ENCODE results near the gene TNIP2.

TNIP2 gene

DNA sequence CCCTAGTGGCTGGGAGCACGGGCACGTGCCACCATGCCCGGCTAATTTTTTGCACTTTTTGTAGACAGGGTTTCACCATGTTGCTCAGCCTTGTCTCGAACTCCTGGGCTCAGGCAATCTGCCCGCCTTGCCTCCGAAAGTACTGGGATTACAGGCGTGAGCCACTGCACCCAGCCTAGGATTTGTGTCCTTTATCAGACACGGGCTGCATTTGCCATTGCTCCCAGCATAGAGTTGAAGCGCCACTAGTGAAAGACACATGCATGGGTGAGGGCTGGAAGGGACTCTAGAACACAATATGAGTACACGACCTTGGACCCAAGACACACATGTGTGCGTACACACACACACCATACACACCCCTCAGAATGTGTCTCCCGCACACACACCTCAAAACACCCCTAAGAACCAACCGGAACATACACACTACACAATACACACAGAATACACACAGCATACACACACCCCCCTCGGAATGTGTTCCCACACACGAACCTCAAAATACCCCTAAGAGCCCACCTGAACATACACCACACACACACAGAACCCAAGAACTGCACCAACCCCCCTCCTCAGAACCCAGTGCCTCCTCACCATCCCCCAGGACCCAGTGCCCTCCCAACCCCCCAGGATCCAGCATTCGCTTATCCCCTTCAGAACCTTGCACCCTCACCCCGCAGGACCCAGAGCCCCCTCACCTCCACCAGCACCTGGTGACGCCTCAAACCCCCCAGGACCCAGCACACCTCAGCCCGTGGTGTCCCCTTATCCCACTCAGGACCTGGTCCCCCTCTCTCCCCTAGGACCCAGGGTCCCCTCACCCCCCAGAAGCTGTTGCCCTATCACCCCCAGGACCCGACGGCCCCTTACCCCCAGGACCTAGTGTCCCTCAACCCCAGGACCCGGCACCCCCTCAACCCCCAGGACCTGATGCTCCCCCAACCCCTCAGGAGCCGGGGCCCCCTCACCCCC, 1.0 kb downstream of the TNIP2 start:
- ATAC-seq = no peak; the same call in 2 of the 3 replicates
- TF ChIP-seq TCF4 (CRISPR knock-in tag; IDR thresholded peaks at IDR 0.05; ENCODE audit: borderline replicate concordance) = no peak
- TF ChIP-seq OSR1 (CRISPR knock-in tag; IDR thresholded peaks at IDR 0.05) = no peak
- TF ChIP-seq ZNF565 (CRISPR knock-in tag; conservative IDR thresholded peaks at IDR 0.05; ENCODE audit: low read depth) = no peak
- no peak for TF ChIP-seq ZNF70 (CRISPR knock-in tag; IDR thresholded peaks at IDR 0.05)
- no peak for TF ChIP-seq ISL1 (CRISPR knock-in tag; IDR thresholded peaks at IDR 0.05)
- TF ChIP-seq SNAI2 (CRISPR knock-in tag; IDR thresholded peaks at IDR 0.05) = no peak
- TF ChIP-seq ARNTL (CRISPR knock-in tag; IDR thresholded peaks at IDR 0.05; ENCODE audit: borderline replicate concordance, low read depth) = no peak
- no peak for TF ChIP-seq CSDC2 (CRISPR knock-in tag; IDR thresholded peaks at IDR 0.05)
- no peak for TF ChIP-seq ESRRG (CRISPR knock-in tag; IDR thresholded peaks at IDR 0.05)
- no peak for TF ChIP-seq ZFP30 (CRISPR knock-in tag; IDR thresholded peaks at IDR 0.05)
- TF ChIP-seq ZNF8 (CRISPR knock-in tag; IDR thresholded peaks at IDR 0.05) = no peak
- TF ChIP-seq PPARA (CRISPR knock-in tag; IDR thresholded peaks at IDR 0.05; ENCODE audit: borderline replicate concordance) = no peak
- no peak for TF ChIP-seq RARB (CRISPR knock-in tag; IDR thresholded peaks at IDR 0.05)
- TF ChIP-seq, protein P1, sequence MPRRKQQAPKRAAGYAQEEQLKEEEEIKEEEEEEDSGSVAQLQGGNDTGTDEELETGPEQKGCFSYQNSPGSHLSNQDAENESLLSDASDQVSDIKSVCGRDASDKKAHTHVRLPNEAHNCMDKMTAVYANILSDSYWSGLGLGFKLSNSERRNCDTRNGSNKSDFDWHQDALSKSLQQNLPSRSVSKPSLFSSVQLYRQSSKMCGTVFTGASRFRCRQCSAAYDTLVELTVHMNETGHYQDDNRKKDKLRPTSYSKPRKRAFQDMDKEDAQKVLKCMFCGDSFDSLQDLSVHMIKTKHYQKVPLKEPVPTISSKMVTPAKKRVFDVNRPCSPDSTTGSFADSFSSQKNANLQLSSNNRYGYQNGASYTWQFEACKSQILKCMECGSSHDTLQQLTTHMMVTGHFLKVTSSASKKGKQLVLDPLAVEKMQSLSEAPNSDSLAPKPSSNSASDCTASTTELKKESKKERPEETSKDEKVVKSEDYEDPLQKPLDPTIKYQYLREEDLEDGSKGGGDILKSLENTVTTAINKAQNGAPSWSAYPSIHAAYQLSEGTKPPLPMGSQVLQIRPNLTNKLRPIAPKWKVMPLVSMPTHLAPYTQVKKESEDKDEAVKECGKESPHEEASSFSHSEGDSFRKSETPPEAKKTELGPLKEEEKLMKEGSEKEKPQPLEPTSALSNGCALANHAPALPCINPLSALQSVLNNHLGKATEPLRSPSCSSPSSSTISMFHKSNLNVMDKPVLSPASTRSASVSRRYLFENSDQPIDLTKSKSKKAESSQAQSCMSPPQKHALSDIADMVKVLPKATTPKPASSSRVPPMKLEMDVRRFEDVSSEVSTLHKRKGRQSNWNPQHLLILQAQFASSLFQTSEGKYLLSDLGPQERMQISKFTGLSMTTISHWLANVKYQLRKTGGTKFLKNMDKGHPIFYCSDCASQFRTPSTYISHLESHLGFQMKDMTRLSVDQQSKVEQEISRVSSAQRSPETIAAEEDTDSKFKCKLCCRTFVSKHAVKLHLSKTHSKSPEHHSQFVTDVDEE (CRISPR knock-in tag; IDR thresholded peaks at IDR 0.05) = no peak

GRCh38 chr4:2753436-2753835, 2.7 kb downstream of the TNIP2 start:
- TF ChIP-seq TCF4 (CRISPR knock-in tag; IDR thresholded peaks at IDR 0.05; ENCODE audit: borderline replicate concordance) (no peak), TOX (CRISPR knock-in tag; IDR thresholded peaks at IDR 0.05; ENCODE audit: borderline replicate concordance) (no peak), ZC3H10 (CRISPR knock-in tag; IDR thresholded peaks at IDR 0.05) (no peak), CSDC2 (CRISPR knock-in tag; IDR thresholded peaks at IDR 0.05) (no peak), ZFP3 (CRISPR knock-in tag; IDR thresholded peaks at IDR 0.05) (no peak), POU6F1 (CRISPR knock-in tag; IDR thresholded peaks at IDR 0.05; ENCODE audit: borderline replicate concordance, low read depth) (no peak), RARB (CRISPR knock-in tag; IDR thresholded peaks at IDR 0.05) (no peak)
- ATAC-seq = no peak

- ATAC-seq = no peak
- TF ChIP-seq ZNF70 (CRISPR knock-in tag; IDR thresholded peaks at IDR 0.05) (no peak), ZNF565 (CRISPR knock-in tag; conservative IDR thresholded peaks at IDR 0.05; ENCODE audit: low read depth) (no peak), ZFP3 (CRISPR knock-in tag; IDR thresholded peaks at IDR 0.05) (no peak), ZNF8 (CRISPR knock-in tag; IDR thresholded peaks at IDR 0.05) (no peak), ZC3H10 (CRISPR knock-in tag; IDR thresholded peaks at IDR 0.05) (no peak), GLIS3 (CRISPR knock-in tag; IDR thresholded peaks at IDR 0.05) (no peak), OSR1 (CRISPR knock-in tag; IDR thresholded peaks at IDR 0.05) (no peak), POU6F1 (CRISPR knock-in tag; IDR thresholded peaks at IDR 0.05; ENCODE audit: borderline replicate concordance, low read depth) (no peak)
- TF ChIP-seq, protein P1 (CRISPR knock-in tag; IDR thresholded peaks at IDR 0.05) = no peak
- TF ChIP-seq, protein P2, sequence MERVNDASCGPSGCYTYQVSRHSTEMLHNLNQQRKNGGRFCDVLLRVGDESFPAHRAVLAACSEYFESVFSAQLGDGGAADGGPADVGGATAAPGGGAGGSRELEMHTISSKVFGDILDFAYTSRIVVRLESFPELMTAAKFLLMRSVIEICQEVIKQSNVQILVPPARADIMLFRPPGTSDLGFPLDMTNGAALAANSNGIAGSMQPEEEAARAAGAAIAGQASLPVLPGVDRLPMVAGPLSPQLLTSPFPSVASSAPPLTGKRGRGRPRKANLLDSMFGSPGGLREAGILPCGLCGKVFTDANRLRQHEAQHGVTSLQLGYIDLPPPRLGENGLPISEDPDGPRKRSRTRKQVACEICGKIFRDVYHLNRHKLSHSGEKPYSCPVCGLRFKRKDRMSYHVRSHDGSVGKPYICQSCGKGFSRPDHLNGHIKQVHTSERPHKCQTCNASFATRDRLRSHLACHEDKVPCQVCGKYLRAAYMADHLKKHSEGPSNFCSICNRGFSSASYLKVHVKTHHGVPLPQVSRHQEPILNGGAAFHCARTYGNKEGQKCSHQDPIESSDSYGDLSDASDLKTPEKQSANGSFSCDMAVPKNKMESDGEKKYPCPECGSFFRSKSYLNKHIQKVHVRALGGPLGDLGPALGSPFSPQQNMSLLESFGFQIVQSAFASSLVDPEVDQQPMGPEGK (CRISPR knock-in tag; IDR thresholded peaks at IDR 0.05; ENCODE audit: borderline replicate concordance) = no peak
- TF ChIP-seq, protein P3, sequence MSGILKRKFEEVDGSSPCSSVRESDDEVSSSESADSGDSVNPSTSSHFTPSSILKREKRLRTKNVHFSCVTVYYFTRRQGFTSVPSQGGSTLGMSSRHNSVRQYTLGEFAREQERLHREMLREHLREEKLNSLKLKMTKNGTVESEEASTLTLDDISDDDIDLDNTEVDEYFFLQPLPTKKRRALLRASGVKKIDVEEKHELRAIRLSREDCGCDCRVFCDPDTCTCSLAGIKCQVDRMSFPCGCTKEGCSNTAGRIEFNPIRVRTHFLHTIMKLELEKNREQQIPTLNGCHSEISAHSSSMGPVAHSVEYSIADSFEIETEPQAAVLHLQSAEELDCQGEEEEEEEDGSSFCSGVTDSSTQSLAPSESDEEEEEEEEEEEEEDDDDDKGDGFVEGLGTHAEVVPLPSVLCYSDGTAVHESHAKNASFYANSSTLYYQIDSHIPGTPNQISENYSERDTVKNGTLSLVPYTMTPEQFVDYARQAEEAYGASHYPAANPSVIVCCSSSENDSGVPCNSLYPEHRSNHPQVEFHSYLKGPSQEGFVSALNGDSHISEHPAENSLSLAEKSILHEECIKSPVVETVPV (CRISPR knock-in tag; IDR thresholded peaks at IDR 0.05) = no peak
Observed at GRCh38 chr4:2750719-2751605, 5.2 kb downstream of the TNIP2 start.

Measured in SK-N-SH treated with all-trans-retinoic acid at 6 μM for 48 hours (cell line).